GM23338 (cell line): ENCODE data around the gene VPS37B. TPM values are rescaled to one million over a fixed set of nuclear protein-coding genes. Genes with fewer than 3 reads are reported as not detected.

Experiments used
- ATAC-seq: fragments of 200-7000 bp; cut with Tn5 transposase; 3 replicates; pipeline ENCODE4 v1.9.1; 2020
- DNase-seq: peaks from one replicate; pipeline ENCODE4 v3.0.0-alpha.2; 2015; ENCODE audit warnings: low spot score
- H2AFZ ChIP-seq: fragments of 200-600 bp; sonication (generic); 2 replicates; pipeline ENCODE4 v1.8.0; 2016; ENCODE audit warnings: antibody characterized with exemption, mild to moderate bottlenecking, moderate library complexity
- H3F3A ChIP-seq: fragments of 200-600 bp; sonication (generic); replicated peaks from 2 replicates; pipeline ENCODE4 v1.8.0; 2017; ENCODE audit warnings: antibody characterized with exemption, mixed run types, low read depth
- H3K27ac ChIP-seq: fragments of 200-600 bp; sonication (generic); 2 replicates; pipeline ENCODE4 v1.6.1; 2016; ENCODE audit warnings: low read depth
- H3K27me3 ChIP-seq: fragments of 200-600 bp; sonication (generic); 2 replicates; pipeline ENCODE4 v1.8.0; 2016; ENCODE audit warnings: mild to moderate bottlenecking, mixed run types, moderate library complexity; ENCODE audit not compliant: insufficient read depth
- H3K36me3 ChIP-seq: fragments of 200-600 bp; sonication (generic); 2 replicates; pipeline ENCODE4 v1.8.0; 2016; ENCODE audit warnings: mild to moderate bottlenecking; ENCODE audit not compliant: insufficient read depth
- H3K4me1 ChIP-seq: fragments of 200-600 bp; sonication (generic); 2 replicates; pipeline ENCODE4 v1.8.0; 2016; ENCODE audit warnings: mild to moderate bottlenecking, moderate library complexity; ENCODE audit not compliant: insufficient read depth
- H3K4me2 ChIP-seq: fragments of 200-600 bp; sonication (generic); 2 replicates; pipeline ENCODE4 v1.7.1; 2017; ENCODE audit warnings: mixed run types
- H3K4me3 ChIP-seq: fragments of 200-600 bp; sonication (generic); 2 replicates; pipeline ENCODE4 v1.6.1; 2016; ENCODE audit warnings: mixed run types
- H3K79me2 ChIP-seq: fragments of 200-600 bp; sonication (generic); replicated peaks from 2 replicates; pipeline ENCODE4 v1.8.0; 2017; ENCODE audit warnings: mild to moderate bottlenecking; ENCODE audit not compliant: insufficient read depth
- H3K9me2 ChIP-seq: fragments of 200-600 bp; sonication (generic); 2 replicates; pipeline ENCODE4 v1.8.0; 2017; ENCODE audit not compliant: insufficient read depth
- H4K20me1 ChIP-seq: fragments of 200-600 bp; sonication (generic); replicated peaks from 2 replicates; pipeline ENCODE4 v1.8.0; 2017; ENCODE audit warnings: mild to moderate bottlenecking; ENCODE audit not compliant: insufficient read depth
- H3K27ac Mint-ChIP-seq: 2 replicates; pipeline ENCODE4 v1.8.0; 2020; ENCODE audit warnings: inconsistent platforms, mild to moderate bottlenecking, moderate library complexity, mixed read lengths
- H3K27me3 Mint-ChIP-seq: 3 replicates; pipeline ENCODE4 v1.8.0; 2022; ENCODE audit warnings: low read depth, mild to moderate bottlenecking, moderate library complexity, mixed read lengths, inconsistent platforms; ENCODE audit not compliant: insufficient read depth, poor library complexity
- H3K36me3 Mint-ChIP-seq: 3 replicates; pipeline ENCODE4 v1.8.0; 2021; ENCODE audit warnings: low read depth, mild to moderate bottlenecking, inconsistent platforms, moderate library complexity, mixed read lengths
- H3K4me1 Mint-ChIP-seq: 3 replicates; pipeline ENCODE4 v1.8.0; 2020; ENCODE audit warnings: mild to moderate bottlenecking, inconsistent platforms, mixed read lengths
- H3K4me3 Mint-ChIP-seq: 3 replicates; pipeline ENCODE4 v1.8.0; 2021; ENCODE audit warnings: moderate library complexity, mild to moderate bottlenecking, inconsistent platforms, mixed read lengths
- H3K9me3 Mint-ChIP-seq: 3 replicates; pipeline ENCODE4 v1.8.0; 2020; ENCODE audit warnings: moderate library complexity, mild to moderate bottlenecking, inconsistent platforms, mixed read lengths
- CREB1 ChIP-seq: fragments of 250-450 bp; sonication (Bioruptor Pico); IDR thresholded peaks from 2 replicates; pipeline ENCODE4 v1.5.0; 2020; ENCODE audit warnings: low read depth, mild to moderate bottlenecking, moderate library complexity
- CTCF ChIP-seq, 2 experiments: fragments of 200-600 bp in 1 of 2; sonication (generic) in 1 of 2; conservative IDR thresholded peaks; 2 replicates each; pipeline versions ENCODE4 v1.5.1 to v1.6.1; 2016 to 2017; ENCODE audit warnings: antibody characterized with exemption in 2 of 2, low read depth in 2 of 2, mild to moderate bottlenecking in 2 of 2, moderate library complexity in 1 of 2
- ETS1 ChIP-seq: IDR thresholded peaks from 2 replicates; pipeline ENCODE4 v1.6.1; 2016; ENCODE audit warnings: antibody characterized with exemption
- EZH2 ChIP-seq: fragments of 200-600 bp; sonication (generic); IDR thresholded peaks from one replicate; pipeline ENCODE4 v1.8.0; 2017; ENCODE audit warnings: antibody characterized with exemption, mild to moderate bottlenecking, low read depth; ENCODE audit not compliant: unreplicated experiment
- EZH2phosphoT487 ChIP-seq: fragments of 200-600 bp; sonication (generic); IDR thresholded peaks from one replicate; pipeline ENCODE4 v1.8.1; 2018; ENCODE audit warnings: antibody characterized with exemption; ENCODE audit not compliant: unreplicated experiment
- JUNB ChIP-seq: IDR thresholded peaks from one replicate; pipeline ENCODE4 v1.6.1; 2016; ENCODE audit warnings: antibody characterized with exemption; ENCODE audit not compliant: unreplicated experiment
- NANOG ChIP-seq: IDR thresholded peaks from 2 replicates; pipeline ENCODE4 v1.6.1; 2016; ENCODE audit warnings: antibody characterized with exemption, borderline replicate concordance
- POLR2AphosphoS5 ChIP-seq: IDR thresholded peaks from 2 replicates; pipeline ENCODE4 v1.6.1; 2016; ENCODE audit warnings: antibody characterized with exemption, low read depth
- REST ChIP-seq: IDR thresholded peaks from one replicate; pipeline ENCODE4 v1.6.1; 2018; ENCODE audit warnings: antibody characterized with exemption; ENCODE audit not compliant: unreplicated experiment
- STAT1 ChIP-seq: IDR thresholded peaks from one replicate; pipeline ENCODE4 v1.6.1; 2016; ENCODE audit warnings: antibody characterized with exemption; ENCODE audit not compliant: unreplicated experiment
- ZNF114 ChIP-seq: fragments of 250-450 bp; sonication (Bioruptor Pico); IDR thresholded peaks from 2 replicates; pipeline ENCODE4 v1.5.0; 2020; ENCODE audit warnings: mild to moderate bottlenecking, moderate library complexity
- ZNF331 ChIP-seq: fragments of 250-450 bp; sonication (Bioruptor Pico); IDR thresholded peaks from 2 replicates; pipeline ENCODE4 v1.5.0; 2020; ENCODE audit warnings: low read depth, mild to moderate bottlenecking, moderate library complexity
- polyA plus RNA-seq: library from polyadenylated mRNA; unstranded; fragments of >200 nt; fragmentation: Nextera tagmentation; extraction: Ambion mirVana; gene quantifications from 2 replicates; pipeline ENCODE4 v1.2.1, GENCODE V29; 2016
- total RNA-seq: library from RNA; depleted of rRNA; stranded (reverse); fragments of >200 nt; shearing (Covaris generic); gene quantifications from 2 replicates; pipeline ENCODE4 v1.2.3, GENCODE V29; 2014

VPS37B gene
- total and polyA plus RNA-seq, 2 experiments from 2014 or later = 6.7 to 10.9 TPM

GRCh38 chr12:122860854-122861586 lies 34.9 kb downstream of the VPS37B start:
- H3K27ac Mint-ChIP-seq = no peak overlapping the region
- H3K27me3 Mint-ChIP-seq = peaks cover 8% of the 10 kb centered on the region

More at GRCh38 chr12:122860854-122861586, 34.9 kb downstream of the VPS37B start:
- no peak overlapping the region for H2AFZ ChIP-seq
- Mint-ChIP-seq H3K9me3 (no peaks in the 10 kb centered on the region), H3K4me3 (no peak overlapping the region), H3K36me3 (no peaks in the 10 kb centered on the region; the same call in 2 of the 3 replicates), H3K4me1 (no peaks in the 10 kb centered on the region; the same call in 2 of the 3 replicates)
- ATAC-seq = no peak
- H4K20me1 ChIP-seq = peaks cover 6% of the 10 kb centered on the region; the same call in 1 of the 2 replicates
- H3K79me2 ChIP-seq = no peaks in the 10 kb centered on the region
- no peaks in the 10 kb centered on the region for H3F3A ChIP-seq
- TF ChIP-seq ZNF114 = no peak
- no peak for TF ChIP-seq STAT1
- no peak for TF ChIP-seq JUNB
- TF ChIP-seq EZH2 = no peak
- TF ChIP-seq ETS1 = no peak
- TF ChIP-seq POLR2AphosphoS5 = no peak
- no peak for TF ChIP-seq ZNF331
- no peak for TF ChIP-seq NANOG
- TF ChIP-seq REST = no peak
- no peak for TF ChIP-seq CTCF (conservative IDR thresholded peaks at IDR 0.05; ENCODE audit: low read depth in 2 of 2)
- no peak for TF ChIP-seq CREB1 (CRISPR knock-in tag)
- TF ChIP-seq EZH2phosphoT487 = no peak
- no peak for DNase-seq
- no peaks in the 10 kb centered on the region for H3K9me2 ChIP-seq
- H3K36me3 ChIP-seq = no peaks in the 10 kb centered on the region
- no peaks in the 10 kb centered on the region for H3K27me3 ChIP-seq
- H3K4me1 ChIP-seq = no peaks in the 10 kb centered on the region
- no peak overlapping the region for H3K27ac ChIP-seq
- H3K4me3 ChIP-seq = no peak overlapping the region
- no peak overlapping the region for H3K4me2 ChIP-seq
